GM21515 (cell line): ENCODE measurements around the gene SLC8A1.

ENCODE experiments used
- ATAC-seq: cut with Tn5 transposase; IDR thresholded peaks from one replicate; pipeline ENCODE4 v1.9.1; 2021; ENCODE audit not compliant: unreplicated experiment

The SLC8A1 gene

GRCh38 chr2:40428439-40428838 is 23.5 kb downstream of the SLC8A1 start:
- no peak for ATAC-seq

GRCh38 chr2:40421631-40422297 is 30.1 kb downstream of the SLC8A1 start:
- no peak for ATAC-seq

GRCh38 chr2:40420478-40420877 is 31.4 kb downstream of the SLC8A1 start:
- no peak for ATAC-seq

- no peak for ATAC-seq
Measured at GRCh38 chr2:40419364-40419762, 32.5 kb downstream of the SLC8A1 start.

GRCh38 chr2:40418614-40419363 is 33.1 kb downstream of the SLC8A1 start:
- no peak for ATAC-seq

GRCh38 chr2:40416486-40416885 is 35.4 kb downstream of the SLC8A1 start:
- no peak for ATAC-seq

- ATAC-seq = no peak
Measured at GRCh38 chr2:40415391-40415790, 36.5 kb downstream of the SLC8A1 start.

GRCh38 chr2:40412456-40412855 is 39.4 kb downstream of the SLC8A1 start:
- ATAC-seq = no peak

- no peak for ATAC-seq
Measured at GRCh38 chr2:40410695-40411094, 41.2 kb downstream of the SLC8A1 start.

GRCh38 chr2:40409734-40410133 is 42.2 kb downstream of the SLC8A1 start:
- ATAC-seq = no peak

GRCh38 chr2:40406485-40407289 is 45.2 kb downstream of the SLC8A1 start:
- no peak for ATAC-seq

GRCh38 chr2:40405465-40405864 is 46.4 kb downstream of the SLC8A1 start:
- no peak for ATAC-seq

- no peak for ATAC-seq
Measured at GRCh38 chr2:40404517-40404916, 47.4 kb downstream of the SLC8A1 start.

- ATAC-seq = no peak
Measured at GRCh38 chr2:40403233-40403836, 48.6 kb downstream of the SLC8A1 start.

GRCh38 chr2:40401896-40402295 is 50.0 kb downstream of the SLC8A1 start:
- ATAC-seq = no peak

- no peak for ATAC-seq
Measured at GRCh38 chr2:40400336-40400953, 51.4 kb downstream of the SLC8A1 start.

GRCh38 chr2:40397765-40398164 is 54.1 kb downstream of the SLC8A1 start:
- no peak for ATAC-seq

- ATAC-seq = no peak
Measured at GRCh38 chr2:40396124-40396523, 55.8 kb downstream of the SLC8A1 start.

GRCh38 chr2:40395169-40396073 is 56.5 kb downstream of the SLC8A1 start:
- no peak for ATAC-seq

- ATAC-seq = no peak
Measured at GRCh38 chr2:40394597-40394996, 57.3 kb downstream of the SLC8A1 start.
